ENCODE results near the gene FAM20A.
"Not testable (repeated sequence)": the region's sequence is repeated elsewhere in the genome, so short reads cannot be mapped to it uniquely, and the experiment has no call there.

Gene FAM20A

DNA sequence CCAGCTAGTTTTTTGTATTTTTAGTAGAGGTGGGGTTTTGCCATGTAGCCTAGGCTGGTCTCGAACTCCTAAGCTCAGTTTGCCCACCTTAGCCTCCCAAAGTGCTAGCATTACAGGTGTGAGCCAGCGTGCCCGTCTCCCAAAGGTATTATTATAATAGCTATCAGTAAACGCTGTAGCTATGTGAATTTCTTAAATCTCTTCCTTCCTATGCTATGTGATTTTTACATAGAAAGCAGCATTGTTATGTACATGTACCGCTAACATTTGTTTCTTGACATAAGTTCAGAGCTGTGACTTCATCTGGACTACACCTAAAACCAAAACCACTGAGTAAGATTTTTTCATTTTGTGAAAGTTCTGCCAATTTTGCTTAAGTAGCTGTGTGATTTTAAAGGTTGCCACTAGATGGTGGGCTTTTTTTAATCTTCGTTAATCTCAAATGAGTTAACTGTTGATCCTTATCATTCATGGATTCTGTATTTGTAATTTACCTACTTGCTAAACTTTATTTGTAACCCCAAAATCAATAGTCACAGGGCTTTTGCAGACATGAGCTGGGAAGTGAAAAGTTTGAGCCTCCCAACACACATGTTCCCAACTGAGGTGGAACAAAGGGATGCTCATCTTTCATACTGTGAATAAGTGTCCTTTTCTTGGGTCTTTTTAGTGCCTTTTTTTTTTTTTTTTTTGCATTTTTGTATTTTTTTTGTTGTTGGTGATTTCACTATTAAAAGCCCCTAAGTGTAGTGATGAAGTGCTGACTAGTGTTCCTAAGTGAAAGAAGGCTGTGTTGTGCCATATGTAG, 67.1 kb downstream of the FAM20A start:
- no peak for DNase-seq (ENCODE audit: low read depth, low spot score)
- no peak for TF ChIP-seq ZNF274 (IDR thresholded peaks at IDR 0.05; ENCODE audit: low read depth, low read length)
- no peak for TF ChIP-seq YY1 (IDR thresholded peaks at IDR 0.05; ENCODE audit: insufficient read depth, insufficient read length)
- TF ChIP-seq SUZ12 (IDR thresholded peaks at IDR 0.05; ENCODE audit: extremely low read depth, insufficient read depth, insufficient read length): no peak
- H3K9ac ChIP-seq (ENCODE audit: insufficient read length, low read depth): no peak overlapping the region
- peaks cover 90% of the 10 kb centered on the region for H3K36me3 ChIP-seq (ENCODE audit: insufficient read depth, insufficient read length, low read length)
- no peak overlapping the region for H3K4me3 ChIP-seq (ENCODE audit: insufficient read length, low read depth)
- H3K27me3 ChIP-seq (ENCODE audit: insufficient read depth, insufficient read length): no peaks in the 10 kb centered on the region
- no peaks in the 10 kb centered on the region for H3K4me1 ChIP-seq (ENCODE audit: insufficient read depth, insufficient read length)
- H3K9me3 ChIP-seq (ENCODE audit: insufficient read depth, low read length): no peaks in the 10 kb centered on the region

DNA sequence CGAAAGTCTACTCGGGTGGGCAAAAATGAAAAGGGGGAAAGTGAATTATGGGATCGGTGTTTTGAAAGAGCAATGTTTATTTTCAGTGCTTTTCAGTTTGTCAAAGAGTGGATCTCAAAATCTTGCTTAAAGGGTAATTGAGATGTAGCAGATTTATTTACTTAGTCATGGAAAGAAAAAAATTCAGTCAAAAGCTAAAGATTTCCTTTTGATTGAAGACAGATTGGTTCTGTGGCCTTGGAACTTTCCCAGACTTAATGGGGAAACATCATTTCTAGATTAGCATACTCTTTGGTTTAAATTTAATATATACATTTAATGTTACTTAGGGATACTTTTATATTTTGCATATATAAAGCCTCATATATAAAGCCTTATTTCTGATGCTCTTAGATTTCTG, 68.3 kb downstream of the FAM20A start:
- Histone ChIP-seq H3K9ac (ENCODE audit: insufficient read length, low read depth) (no peak overlapping the region), H3K9me3 (ENCODE audit: insufficient read depth, low read length) (no peaks in the 10 kb centered on the region), H3K27me3 (ENCODE audit: insufficient read depth, insufficient read length) (no peaks in the 10 kb centered on the region), H3K4me3 (ENCODE audit: insufficient read length, low read depth) (no peak overlapping the region), H3K36me3 (ENCODE audit: insufficient read depth, insufficient read length, low read length) (peaks cover 93% of the 10 kb centered on the region), H3K4me1 (ENCODE audit: insufficient read depth, insufficient read length) (no peaks in the 10 kb centered on the region)
- no peak for DNase-seq (ENCODE audit: low read depth, low spot score)
- no peak for TF ChIP-seq YY1 (IDR thresholded peaks at IDR 0.05; ENCODE audit: insufficient read depth, insufficient read length)
- TF ChIP-seq SUZ12 (IDR thresholded peaks at IDR 0.05; ENCODE audit: extremely low read depth, insufficient read depth, insufficient read length): no peak
- TF ChIP-seq ZNF274 (IDR thresholded peaks at IDR 0.05; ENCODE audit: low read depth, low read length): no peak

DNA sequence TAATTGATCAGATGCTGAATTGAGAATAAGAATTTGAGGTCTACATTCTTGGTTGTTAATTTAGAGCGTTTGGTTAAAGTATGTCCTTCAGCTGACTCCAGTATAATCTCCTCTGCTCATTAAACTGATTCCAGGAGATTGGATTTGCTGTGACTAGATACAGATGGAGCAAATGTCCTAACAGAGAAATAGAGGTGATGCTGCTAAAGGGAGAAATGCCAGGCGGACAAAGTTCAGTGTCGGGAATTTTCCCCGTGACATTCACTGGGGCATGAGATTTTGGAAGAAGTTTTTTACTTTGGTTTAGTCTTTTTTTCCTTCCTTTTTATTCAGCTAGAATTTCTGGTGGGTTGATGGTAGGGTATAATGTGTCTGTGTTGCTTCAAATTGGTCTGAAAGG, 69.9 kb downstream of the FAM20A start:
- H3K36me3 ChIP-seq (ENCODE audit: insufficient read depth, insufficient read length, low read length): peaks cover 93% of the 10 kb centered on the region
- no peaks in the 10 kb centered on the region for H3K4me1 ChIP-seq (ENCODE audit: insufficient read depth, insufficient read length)

DNA sequence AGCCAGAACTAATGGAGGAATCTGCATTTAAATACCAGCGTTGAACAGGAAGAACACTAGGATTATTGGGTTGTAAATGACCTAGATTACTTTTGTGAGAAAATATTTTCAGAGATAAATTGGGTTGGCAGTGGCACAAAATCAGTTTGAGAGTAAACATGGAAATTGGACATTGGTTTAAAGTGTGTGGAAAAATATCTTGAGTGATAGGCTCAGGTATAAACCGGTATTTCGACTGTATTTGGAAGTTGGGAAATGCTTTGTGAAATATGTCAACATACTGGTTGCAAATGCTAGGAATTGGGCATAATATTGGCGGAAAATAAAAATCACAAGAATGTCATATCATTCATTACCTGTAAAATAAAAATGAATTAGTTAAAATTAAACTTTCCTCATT, 73.9 kb downstream of the FAM20A start:
- TF ChIP-seq YY1 (IDR thresholded peaks at IDR 0.05; ENCODE audit: insufficient read depth, insufficient read length) (no peak), SUZ12 (IDR thresholded peaks at IDR 0.05; ENCODE audit: extremely low read depth, insufficient read depth, insufficient read length) (no peak), ZNF274 (IDR thresholded peaks at IDR 0.05; ENCODE audit: low read depth, low read length) (no peak)
- Histone ChIP-seq H3K4me3 (ENCODE audit: insufficient read length, low read depth) (no peak overlapping the region), H3K27me3 (ENCODE audit: insufficient read depth, insufficient read length) (no peaks in the 10 kb centered on the region), H3K9me3 (ENCODE audit: insufficient read depth, low read length) (no peaks in the 10 kb centered on the region), H3K9ac (ENCODE audit: insufficient read length, low read depth) (no peak overlapping the region), H3K36me3 (ENCODE audit: insufficient read depth, insufficient read length, low read length) (peaks cover 98% of the 10 kb centered on the region), H3K4me1 (ENCODE audit: insufficient read depth, insufficient read length) (no peaks in the 10 kb centered on the region)
- no peak for DNase-seq (ENCODE audit: low read depth, low spot score)

More for the DNA sequence above, 69.9 kb downstream of the FAM20A start:
- Histone ChIP-seq H3K27me3 (ENCODE audit: insufficient read depth, insufficient read length) (no peaks in the 10 kb centered on the region), H3K9ac (ENCODE audit: insufficient read length, low read depth) (no peak overlapping the region), H3K9me3 (ENCODE audit: insufficient read depth, low read length) (no peaks in the 10 kb centered on the region), H3K4me3 (ENCODE audit: insufficient read length, low read depth) (no peak overlapping the region)
- TF ChIP-seq ZNF274 (IDR thresholded peaks at IDR 0.05; ENCODE audit: low read depth, low read length) (no peak), YY1 (IDR thresholded peaks at IDR 0.05; ENCODE audit: insufficient read depth, insufficient read length) (no peak)
- no peak for DNase-seq (ENCODE audit: low read depth, low spot score)

DNA sequence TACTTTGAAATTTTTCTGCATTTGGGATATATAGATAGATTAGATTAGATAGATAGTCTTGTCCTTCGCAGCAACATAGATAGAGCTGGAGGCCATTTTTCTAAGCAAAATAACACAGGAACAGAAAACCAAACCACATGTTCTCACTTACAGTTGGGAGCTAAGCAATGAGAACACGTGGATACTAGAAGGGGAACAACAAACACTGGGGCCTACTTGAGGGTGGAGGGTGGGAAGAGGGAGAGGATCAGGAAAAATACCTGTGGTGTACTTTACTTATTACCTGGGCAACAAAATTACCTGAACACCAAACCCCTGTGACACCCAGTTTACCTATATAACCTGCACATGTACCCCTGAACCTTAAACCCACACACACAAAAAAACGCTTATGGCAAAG, 74.6 kb downstream of the FAM20A start:
- Histone ChIP-seq H3K4me1 (ENCODE audit: insufficient read depth, insufficient read length) (no peaks in the 10 kb centered on the region), H3K9ac (ENCODE audit: insufficient read length, low read depth) (no peak overlapping the region), H3K9me3 (ENCODE audit: insufficient read depth, low read length) (no peaks in the 10 kb centered on the region), H3K27me3 (ENCODE audit: insufficient read depth, insufficient read length) (no peaks in the 10 kb centered on the region), H3K36me3 (ENCODE audit: insufficient read depth, insufficient read length, low read length) (peaks cover 100% of the 10 kb centered on the region), H3K4me3 (ENCODE audit: insufficient read length, low read depth) (no peak overlapping the region)
- TF ChIP-seq SUZ12 (IDR thresholded peaks at IDR 0.05; ENCODE audit: extremely low read depth, insufficient read depth, insufficient read length) (no peak), YY1 (IDR thresholded peaks at IDR 0.05; ENCODE audit: insufficient read depth, insufficient read length) (no peak), ZNF274 (IDR thresholded peaks at IDR 0.05; ENCODE audit: low read depth, low read length) (no peak)
- no peak for DNase-seq (ENCODE audit: low read depth, low spot score)

DNA sequence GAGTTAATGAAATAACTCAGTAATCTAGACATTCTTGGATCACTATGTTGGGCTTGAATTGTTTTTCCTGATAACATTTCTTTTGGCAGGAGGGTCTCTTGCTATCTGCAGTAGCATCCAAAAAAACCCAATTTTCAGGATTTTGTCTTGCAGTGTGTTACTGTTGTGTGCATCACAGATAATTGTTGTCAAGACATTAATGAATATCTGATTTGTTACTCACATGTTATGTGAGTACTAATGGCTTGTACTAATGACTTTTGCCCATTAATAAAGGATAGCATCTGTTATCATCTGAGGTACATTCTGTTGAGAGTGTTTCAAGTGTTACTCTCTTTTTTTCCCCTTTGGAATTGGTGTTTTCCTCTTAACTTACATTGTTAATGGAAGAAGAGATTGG, 78.9 kb downstream of the FAM20A start:
- no peak overlapping the region for H3K4me3 ChIP-seq (ENCODE audit: insufficient read length, low read depth)
- peaks cover 19% of the 10 kb centered on the region; the same call in 1 of the 2 replicates for H3K9me3 ChIP-seq (ENCODE audit: insufficient read depth, low read length)
- peaks cover 87% of the 10 kb centered on the region for H3K36me3 ChIP-seq (ENCODE audit: insufficient read depth, insufficient read length, low read length)
- no peak for TF ChIP-seq SUZ12 (IDR thresholded peaks at IDR 0.05; ENCODE audit: extremely low read depth, insufficient read depth, insufficient read length)
- TF ChIP-seq YY1 (IDR thresholded peaks at IDR 0.05; ENCODE audit: insufficient read depth, insufficient read length): no peak
- TF ChIP-seq ZNF274 (IDR thresholded peaks at IDR 0.05; ENCODE audit: low read depth, low read length): no peak
- H3K27me3 ChIP-seq (ENCODE audit: insufficient read depth, insufficient read length): no peaks in the 10 kb centered on the region
- H3K9ac ChIP-seq (ENCODE audit: insufficient read length, low read depth): no peak overlapping the region
- DNase-seq (ENCODE audit: low read depth, low spot score): no peak
- peaks cover 2% of the 10 kb centered on the region for H3K4me1 ChIP-seq (ENCODE audit: insufficient read depth, insufficient read length)

DNA sequence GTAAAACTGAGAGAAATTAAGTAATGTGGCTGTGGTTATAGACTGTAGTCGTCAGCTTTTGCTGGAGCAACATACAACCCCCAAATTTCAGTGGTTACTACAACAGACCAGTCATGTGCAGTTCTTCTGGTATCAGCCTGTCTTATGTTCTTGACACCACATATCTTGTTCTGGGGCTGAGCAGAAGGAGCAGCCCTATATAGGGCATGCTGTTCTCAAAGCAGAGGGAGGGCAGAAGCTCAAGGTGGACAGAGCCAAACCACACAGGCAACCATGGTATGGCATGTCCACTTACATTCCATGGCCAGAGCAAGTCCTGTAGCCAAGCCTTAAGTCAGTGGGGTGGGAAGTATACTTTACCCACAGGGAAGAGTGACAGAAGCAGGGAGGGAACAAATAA, 81.3 kb downstream of the FAM20A start:
- no peaks in the 10 kb centered on the region for H3K27me3 ChIP-seq (ENCODE audit: insufficient read depth, insufficient read length)
- no peak overlapping the region for H3K9ac ChIP-seq (ENCODE audit: insufficient read length, low read depth)
- TF ChIP-seq YY1 (IDR thresholded peaks at IDR 0.05; ENCODE audit: insufficient read depth, insufficient read length): no peak
- no peak for TF ChIP-seq ZNF274 (IDR thresholded peaks at IDR 0.05; ENCODE audit: low read depth, low read length)
- TF ChIP-seq SUZ12 (IDR thresholded peaks at IDR 0.05; ENCODE audit: extremely low read depth, insufficient read depth, insufficient read length): no peak
- H3K4me1 ChIP-seq (ENCODE audit: insufficient read depth, insufficient read length): peaks cover 2% of the 10 kb centered on the region
- peaks cover 43% of the 10 kb centered on the region for H3K9me3 ChIP-seq (ENCODE audit: insufficient read depth, low read length)
- H3K4me3 ChIP-seq (ENCODE audit: insufficient read length, low read depth): no peak overlapping the region
- DNase-seq (ENCODE audit: low read depth, low spot score): no peak
- H3K36me3 ChIP-seq (ENCODE audit: insufficient read depth, insufficient read length, low read length): peaks cover 87% of the 10 kb centered on the region

DNA sequence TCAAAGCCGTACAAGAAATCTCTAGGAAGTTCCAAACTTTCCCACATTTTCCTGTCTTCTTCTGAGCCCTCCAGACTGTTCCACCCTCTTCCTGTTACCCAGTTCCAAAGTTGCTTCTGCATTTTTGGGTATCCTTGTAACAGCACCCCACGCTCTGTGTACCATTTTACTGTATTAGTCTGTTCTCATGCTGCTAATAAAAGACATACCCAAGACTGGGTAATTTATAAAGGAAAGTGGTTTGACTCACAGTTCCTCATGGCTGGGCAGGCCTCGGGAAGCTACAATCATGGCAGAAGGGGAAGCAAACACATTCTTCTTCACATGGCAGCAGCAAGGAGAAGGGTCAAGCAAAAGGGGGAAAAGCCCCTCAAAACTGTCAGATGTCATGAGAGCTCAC, 82.1 kb downstream of the FAM20A start:
- H3K36me3 ChIP-seq (ENCODE audit: insufficient read depth, insufficient read length, low read length): peaks cover 82% of the 10 kb centered on the region
- H3K4me1 ChIP-seq (ENCODE audit: insufficient read depth, insufficient read length); H3K27me3 ChIP-seq (ENCODE audit: insufficient read depth, insufficient read length); DNase-seq (ENCODE audit: low read depth, low spot score); H3K9ac ChIP-seq (ENCODE audit: insufficient read length, low read depth); H3K4me3 ChIP-seq (ENCODE audit: insufficient read length, low read depth): not testable (repeated sequence)
- H3K9me3 ChIP-seq (ENCODE audit: insufficient read depth, low read length): peaks cover 44% of the 10 kb centered on the region

All from NT2/D1 (cell line).